ENCODE data around the gene HOXA5. TPM values are rescaled to one million over a fixed set of nuclear protein-coding genes. Genes with fewer than 3 reads are reported as not detected.

The HOXA5 gene
- total RNA-seq, 1 donor from 2014 or later: not detected

- Mint-ChIP-seq H3K4me1 (ENCODE audit: low read depth) (peaks cover 38% of the 10 kb centered on the region), H3K27ac (ENCODE audit: unreplicated experiment) (no peak overlapping the region), H3K9me3 (ENCODE audit: low read depth) (no peaks in the 10 kb centered on the region), H3K36me3 (ENCODE audit: low read depth) (peaks cover 4% of the 10 kb centered on the region), H3K4me3 (ENCODE audit: unreplicated experiment) (no peak overlapping the region), H3K27me3 (ENCODE audit: low read depth) (peaks cover 80% of the 10 kb centered on the region)
- no peak for DNase-seq (ENCODE audit: low spot score)
- no peak for TF ChIP-seq CTCF (IDR thresholded peaks at IDR 0.05)
These were observed 43.4 kb upstream of the HOXA5 start for GRCh38 chr7:27186668-27187474.

- H3K27ac Mint-ChIP-seq (ENCODE audit: unreplicated experiment): no peak overlapping the region
- H3K9me3 Mint-ChIP-seq (ENCODE audit: low read depth): no peaks in the 10 kb centered on the region
- H3K4me1 Mint-ChIP-seq (ENCODE audit: low read depth): peaks cover 37% of the 10 kb centered on the region
- DNase-seq (ENCODE audit: low spot score): peak; percentile 60
- peaks cover 80% of the 10 kb centered on the region for H3K27me3 Mint-ChIP-seq (ENCODE audit: low read depth)
- peaks cover 4% of the 10 kb centered on the region for H3K36me3 Mint-ChIP-seq (ENCODE audit: low read depth)
- no peak for TF ChIP-seq CTCF (IDR thresholded peaks at IDR 0.05)
- H3K4me3 Mint-ChIP-seq (ENCODE audit: unreplicated experiment): no peak overlapping the region
These were observed 42.6 kb upstream of the HOXA5 start for GRCh38 chr7:27185854-27186667.

- Mint-ChIP-seq H3K36me3 (ENCODE audit: low read depth) (peaks cover 4% of the 10 kb centered on the region), H3K4me1 (ENCODE audit: low read depth) (peaks cover 39% of the 10 kb centered on the region), H3K4me3 (ENCODE audit: unreplicated experiment) (peak within 1 kb of the TSS; percentile 63), H3K27ac (ENCODE audit: unreplicated experiment) (no peak within 1 kb of the TSS), H3K27me3 (ENCODE audit: low read depth) (peaks cover 76% of the 10 kb centered on the region), H3K9me3 (ENCODE audit: low read depth) (no peaks in the 10 kb centered on the region)
- DNase-seq (ENCODE audit: low spot score): peak; percentile 58
- no peak for TF ChIP-seq CTCF (IDR thresholded peaks at IDR 0.05)
These were observed 41.8 kb upstream of the HOXA5 start, which contains the start of gene HOXA11 for GRCh38 chr7:27185013-27185853. Gene HOXA11 (minus strand): TSS chr7:27185232. CDS start chr7:27185144, 88 bp downstream.

GRCh38 chr7:27184337-27185012 is 41.0 kb upstream of the HOXA5 start:
- peaks cover 5% of the 10 kb centered on the region for H3K36me3 Mint-ChIP-seq (ENCODE audit: low read depth)
- H3K27ac Mint-ChIP-seq (ENCODE audit: unreplicated experiment): no peak overlapping the region
- DNase-seq (ENCODE audit: low spot score): peak; percentile 88
- peak overlapping the region; percentile 63 for H3K4me3 Mint-ChIP-seq (ENCODE audit: unreplicated experiment)
- H3K9me3 Mint-ChIP-seq (ENCODE audit: low read depth): no peaks in the 10 kb centered on the region
- peaks cover 75% of the 10 kb centered on the region for H3K27me3 Mint-ChIP-seq (ENCODE audit: low read depth)
- no peak for TF ChIP-seq CTCF (IDR thresholded peaks at IDR 0.05)
- peaks cover 44% of the 10 kb centered on the region for H3K4me1 Mint-ChIP-seq (ENCODE audit: low read depth)
